Epithelial cell of esophagus (primary cell): ENCODE data around the gene BAG3.
"Not testable (repeated sequence)": the region's sequence is repeated elsewhere in the genome, so short reads cannot be mapped to it uniquely, and the experiment has no call there.

ENCODE experiments used
- DNase-seq: peaks from one replicate; pipeline ENCODE4 v3.0.0; 2010; ENCODE audit warnings: low read depth
- H3K4me3 ChIP-seq: 2 replicates; pipeline ENCODE4 v1.5.1; 2011; ENCODE audit warnings: mild to moderate bottlenecking, low read length, control low read depth
- TF ChIP-seq, protein P1 (sequence below): IDR thresholded peaks from 2 replicates; pipeline ENCODE4 v1.5.1; 2011; ENCODE audit warnings: low read depth, mild to moderate bottlenecking, low read length, control low read depth, inconsistent platforms; ENCODE audit not compliant: insufficient read depth; ENCODE audit errors: missing control alignments

BAG3 gene

DNA sequence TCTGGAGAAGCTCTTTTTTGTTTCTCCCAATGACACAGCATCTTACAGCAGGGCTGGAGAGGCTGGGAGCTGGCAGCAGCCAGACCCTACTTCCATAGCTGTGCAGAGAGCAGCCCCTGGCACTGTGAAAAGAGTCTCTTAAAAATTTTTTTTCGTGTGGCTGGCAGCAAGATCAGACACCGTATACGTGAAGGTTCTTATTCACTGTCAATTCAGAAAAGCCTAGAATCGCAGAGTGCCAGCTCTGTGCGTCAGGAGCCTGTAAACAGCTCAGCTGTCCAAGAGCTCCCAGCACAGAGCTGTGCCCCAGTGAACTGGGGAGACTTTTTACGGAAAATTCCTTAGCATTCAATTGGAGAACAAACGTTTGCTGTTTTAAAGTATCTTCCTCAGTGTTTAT, 6.5 kb downstream of the BAG3 start:
- DNase-seq: peak; percentile 40
- TF ChIP-seq, protein P1, sequence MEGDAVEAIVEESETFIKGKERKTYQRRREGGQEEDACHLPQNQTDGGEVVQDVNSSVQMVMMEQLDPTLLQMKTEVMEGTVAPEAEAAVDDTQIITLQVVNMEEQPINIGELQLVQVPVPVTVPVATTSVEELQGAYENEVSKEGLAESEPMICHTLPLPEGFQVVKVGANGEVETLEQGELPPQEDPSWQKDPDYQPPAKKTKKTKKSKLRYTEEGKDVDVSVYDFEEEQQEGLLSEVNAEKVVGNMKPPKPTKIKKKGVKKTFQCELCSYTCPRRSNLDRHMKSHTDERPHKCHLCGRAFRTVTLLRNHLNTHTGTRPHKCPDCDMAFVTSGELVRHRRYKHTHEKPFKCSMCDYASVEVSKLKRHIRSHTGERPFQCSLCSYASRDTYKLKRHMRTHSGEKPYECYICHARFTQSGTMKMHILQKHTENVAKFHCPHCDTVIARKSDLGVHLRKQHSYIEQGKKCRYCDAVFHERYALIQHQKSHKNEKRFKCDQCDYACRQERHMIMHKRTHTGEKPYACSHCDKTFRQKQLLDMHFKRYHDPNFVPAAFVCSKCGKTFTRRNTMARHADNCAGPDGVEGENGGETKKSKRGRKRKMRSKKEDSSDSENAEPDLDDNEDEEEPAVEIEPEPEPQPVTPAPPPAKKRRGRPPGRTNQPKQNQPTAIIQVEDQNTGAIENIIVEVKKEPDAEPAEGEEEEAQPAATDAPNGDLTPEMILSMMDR: no peak

DNA sequence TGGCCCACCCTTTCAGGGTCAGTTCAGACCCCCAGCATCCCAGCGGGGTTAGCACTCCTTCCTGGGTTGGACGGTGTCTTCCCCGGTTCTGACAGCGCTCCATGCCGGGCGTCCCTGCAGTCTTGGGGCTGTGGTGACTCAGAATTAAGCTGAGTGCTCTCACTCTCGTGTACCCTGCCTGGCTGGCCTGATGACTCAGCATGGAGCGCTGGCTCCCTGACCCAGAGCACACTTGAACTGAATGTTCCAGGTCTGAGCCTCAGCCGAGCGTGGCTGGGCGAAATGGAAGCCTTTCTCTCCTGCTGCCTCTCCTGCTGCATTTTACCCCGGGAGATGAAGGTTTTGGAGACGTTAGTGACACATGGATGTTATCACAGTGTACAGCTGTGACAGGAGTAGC, 7.1 kb downstream of the BAG3 start:
- TF ChIP-seq, protein P1: no peak
- peak; percentile 95 for DNase-seq
- peak overlapping the region; percentile 18 for H3K4me3 ChIP-seq

More for the DNA sequence above, 6.5 kb downstream of the BAG3 start:
- H3K4me3 ChIP-seq: no peak overlapping the region

DNA sequence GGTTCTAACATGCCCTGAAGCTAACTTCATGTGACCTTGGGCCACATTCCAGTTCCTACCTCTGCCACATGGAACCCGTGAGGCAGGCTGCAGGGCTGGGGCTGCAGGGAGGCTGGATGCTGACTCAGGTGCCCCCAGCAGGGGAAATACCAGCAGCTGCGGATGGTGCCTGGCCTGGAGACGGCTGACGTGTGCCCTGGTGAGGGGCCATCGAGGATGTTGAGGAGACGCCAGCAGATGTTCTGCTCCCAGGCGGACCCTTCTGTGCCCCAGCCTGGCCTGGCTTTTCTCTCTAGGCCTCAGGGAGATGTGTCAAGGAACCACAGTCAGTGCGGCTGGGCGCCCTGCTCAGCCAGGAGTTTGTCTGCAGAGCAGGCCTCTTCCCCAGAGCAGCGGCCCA, 8.8 kb downstream of the BAG3 start:
- DNase-seq: no peak
- H3K4me3 ChIP-seq: no peak overlapping the region
- TF ChIP-seq, protein P1: no peak

DNA sequence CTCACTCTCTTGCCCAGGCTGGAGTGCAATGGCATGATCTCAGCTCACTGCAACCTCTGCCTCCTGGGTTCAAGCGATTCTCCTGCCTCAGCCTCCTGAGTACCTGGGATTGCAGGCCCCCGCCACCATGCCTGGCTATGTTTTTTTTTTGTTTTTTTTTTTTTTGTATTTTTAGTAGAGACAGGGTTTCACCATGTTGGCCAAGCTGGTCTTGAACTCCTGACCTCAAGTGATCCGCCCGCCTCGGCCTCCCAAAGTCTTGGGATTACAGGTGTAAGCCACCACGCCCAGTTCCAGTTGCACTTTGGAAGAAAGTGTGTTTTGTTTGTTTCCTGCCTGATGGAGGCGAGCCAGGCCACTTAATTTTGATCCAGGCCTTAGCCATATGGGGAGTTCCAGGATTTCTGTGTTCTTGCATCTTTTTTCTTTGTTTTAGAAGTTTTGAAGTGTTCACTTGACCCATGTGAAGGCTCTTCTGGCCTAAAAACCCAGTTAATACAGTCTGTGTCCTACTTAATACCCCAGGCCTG, 11.0 kb downstream of the BAG3 start:
- DNase-seq, H3K4me3 ChIP-seq: not testable (repeated sequence)

DNA sequence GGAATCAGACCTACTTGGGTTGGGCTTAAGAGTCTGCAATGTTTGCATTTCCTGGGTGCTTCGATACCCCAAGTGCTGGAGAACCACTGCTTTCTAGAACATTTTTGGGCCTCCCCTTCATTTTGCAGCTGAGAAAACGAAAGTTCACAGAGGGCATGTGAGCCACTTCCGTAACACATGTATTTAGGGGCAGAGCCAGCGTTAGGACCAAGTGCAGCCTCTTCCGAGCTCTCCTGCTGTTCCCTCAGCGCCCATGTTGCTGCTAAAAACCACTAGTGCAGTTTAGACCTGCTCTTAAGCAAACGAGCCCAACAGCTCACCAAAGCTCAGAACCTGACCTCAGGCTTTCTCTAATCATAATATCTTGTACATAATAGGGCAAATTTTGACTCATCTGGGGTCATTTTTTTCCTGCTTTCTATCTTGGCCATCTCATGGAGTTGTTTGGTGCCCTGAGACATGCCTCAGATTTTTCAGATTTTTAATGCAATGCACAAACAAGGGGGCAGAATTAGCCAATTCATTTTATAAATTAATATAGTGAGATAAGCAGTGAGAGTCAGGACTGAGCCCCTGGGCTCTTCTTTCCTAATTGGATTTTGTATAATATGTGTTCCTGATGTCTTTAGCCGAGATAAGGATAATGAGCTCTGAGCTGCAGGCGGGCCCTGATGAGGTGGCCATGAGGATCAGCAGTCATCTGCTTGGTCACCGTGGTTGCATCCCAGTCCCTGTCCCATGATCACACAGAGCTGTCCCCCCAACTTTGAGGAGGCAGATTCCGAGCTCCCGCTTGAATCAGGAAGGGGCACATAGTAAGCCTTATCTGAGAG, 12.9 kb downstream of the BAG3 start:
- H3K4me3 ChIP-seq: no peak overlapping the region
- no peak for DNase-seq
- TF ChIP-seq, protein P1: no peak

DNA sequence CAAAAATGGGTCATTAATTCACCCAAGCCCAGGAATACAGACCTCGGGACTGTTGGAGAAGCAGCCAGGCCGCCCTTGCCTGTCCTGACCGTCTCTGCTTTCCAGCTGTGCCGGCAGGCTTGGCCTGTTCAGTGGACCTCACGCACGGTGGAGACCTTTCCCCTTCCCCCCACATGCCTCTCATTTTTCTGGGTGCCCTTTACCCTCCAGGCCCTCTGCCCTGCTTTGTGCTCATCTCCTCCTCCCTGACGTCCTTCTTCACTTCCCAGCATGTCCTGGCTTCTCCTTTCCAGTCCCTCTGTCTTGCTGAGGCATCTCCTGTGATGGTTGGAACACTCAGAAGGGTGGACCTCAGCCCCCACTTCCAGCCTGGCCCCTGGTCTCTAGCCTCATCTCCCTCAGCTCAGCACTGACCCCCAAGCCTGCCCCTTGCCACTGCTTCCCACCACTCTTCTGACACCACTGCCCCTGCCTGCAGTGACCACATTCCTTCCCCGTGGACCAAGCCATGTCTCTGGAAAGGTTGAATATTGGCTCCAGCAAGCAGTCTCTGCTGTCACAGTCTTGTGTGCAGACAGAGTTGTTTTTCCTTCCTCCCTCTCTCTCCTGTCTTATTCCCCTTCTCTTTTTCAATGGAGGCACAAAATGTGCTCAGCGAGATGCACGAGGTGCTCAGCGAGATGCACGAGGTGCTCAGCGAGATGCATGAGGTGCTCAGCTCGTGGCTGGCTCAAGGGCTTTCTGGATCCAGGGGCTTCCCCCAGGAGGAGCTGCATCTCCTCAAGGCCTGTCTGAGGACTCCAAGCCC, 14.9 kb downstream of the BAG3 start:
- TF ChIP-seq, protein P1: no peak
- H3K4me3 ChIP-seq: no peak overlapping the region

DNA sequence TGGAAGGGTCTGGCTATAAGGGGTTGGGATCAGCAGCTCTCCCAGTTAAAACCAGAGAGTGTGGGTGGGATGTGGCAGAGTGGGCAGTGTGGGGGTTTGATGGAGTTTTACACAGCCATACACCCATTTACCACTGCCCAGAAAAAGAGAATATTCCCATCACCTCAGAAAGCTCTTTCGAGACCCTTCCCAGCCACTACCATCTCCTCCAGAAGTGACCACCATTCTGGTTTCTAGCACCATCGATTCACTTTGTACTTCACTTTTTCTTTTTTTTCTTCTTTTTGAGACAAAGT, 15.5 kb downstream of the BAG3 start:
- DNase-seq: no peak
- TF ChIP-seq, protein P1: no peak
- no peak overlapping the region for H3K4me3 ChIP-seq

More for the DNA sequence above, 14.9 kb downstream of the BAG3 start:
- DNase-seq: no peak
